Dedifferentiated amniotic fluid mesenchymal stem cell (primary cell): ENCODE results near the gene NDUFV2.
A peak's percentile ranks its signal among the peaks of the same experiment; 100 is the strongest.

Experiments
- DNase-seq: peaks from one replicate; pipeline ENCODE4 v3.0.0-alpha.2; 2016; ENCODE audit errors: extremely low spot score

NDUFV2 gene

DNA sequence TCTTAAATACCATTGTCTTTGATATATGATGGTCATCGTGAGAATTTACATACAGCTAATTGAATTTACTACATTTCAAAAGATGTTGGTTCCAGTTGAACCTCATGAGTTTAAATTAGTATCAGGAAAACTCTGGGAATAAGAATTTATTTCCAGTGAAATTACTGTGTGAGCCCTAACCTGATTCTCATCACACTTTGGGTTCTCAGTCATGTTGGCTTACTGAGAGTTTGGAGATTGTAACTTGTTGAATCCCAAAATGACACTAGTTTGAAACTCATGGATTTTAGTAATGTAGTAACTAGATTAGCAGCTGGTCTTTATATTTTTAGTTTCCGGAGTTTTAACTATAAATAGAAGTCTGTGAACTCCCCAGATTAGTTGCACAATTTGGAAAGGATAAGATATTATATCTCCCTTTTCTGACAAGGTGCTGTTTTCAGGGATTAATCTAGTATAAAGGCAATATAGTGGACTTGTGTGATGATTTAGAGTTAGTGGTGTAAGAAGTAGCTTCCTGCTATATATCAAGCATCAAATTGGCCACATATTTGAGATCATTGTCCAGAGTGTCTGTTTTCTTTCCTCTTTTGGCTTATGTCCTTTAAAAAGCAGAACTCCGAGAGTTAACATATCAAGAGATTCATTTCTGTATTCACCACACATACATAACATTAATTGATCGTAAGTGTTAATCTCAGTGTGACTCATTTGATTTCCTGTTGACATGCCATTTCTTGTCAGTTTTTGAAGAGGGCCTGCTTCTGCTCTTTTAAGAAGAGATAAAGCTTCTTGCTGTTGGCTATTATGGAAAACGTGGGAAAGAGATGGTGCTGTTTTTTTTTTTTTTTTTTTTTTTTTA, 15.7 kb downstream of the NDUFV2 start:
- no peak for DNase-seq

GRCh38 chr18:9120796-9121195, 18.3 kb downstream of the NDUFV2 start:
- DNase-seq, result no peak

GRCh38 chr18:9123520-9123919, 21.0 kb downstream of the NDUFV2 start:
- no peak for DNase-seq

GRCh38 chr18:9124824-9125223, 22.3 kb downstream of the NDUFV2 start:
- DNase-seq, result no peak

DNA sequence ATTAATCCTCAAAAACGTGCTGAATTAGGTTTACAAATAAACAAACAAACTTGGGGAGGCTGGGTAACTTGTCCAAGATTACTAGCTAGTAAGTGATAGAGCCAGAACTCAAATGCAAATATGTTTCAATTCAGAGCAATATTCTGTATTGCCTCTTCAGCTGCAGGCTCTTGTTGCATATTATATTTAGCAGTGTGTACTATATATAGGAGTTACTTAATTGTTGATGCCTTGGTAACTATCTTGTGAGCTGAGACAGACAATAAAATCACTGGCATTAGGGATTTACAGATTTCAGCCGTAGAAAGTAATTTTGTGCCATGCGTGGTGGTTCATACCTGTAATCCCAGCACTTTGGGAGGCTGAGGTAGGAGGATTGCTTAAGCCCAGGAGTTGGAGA, 23.8 kb downstream of the NDUFV2 start:
- DNase-seq, result no peak

GRCh38 chr18:9130195-9130594, 27.7 kb downstream of the NDUFV2 start:
- no peak for DNase-seq

DNA sequence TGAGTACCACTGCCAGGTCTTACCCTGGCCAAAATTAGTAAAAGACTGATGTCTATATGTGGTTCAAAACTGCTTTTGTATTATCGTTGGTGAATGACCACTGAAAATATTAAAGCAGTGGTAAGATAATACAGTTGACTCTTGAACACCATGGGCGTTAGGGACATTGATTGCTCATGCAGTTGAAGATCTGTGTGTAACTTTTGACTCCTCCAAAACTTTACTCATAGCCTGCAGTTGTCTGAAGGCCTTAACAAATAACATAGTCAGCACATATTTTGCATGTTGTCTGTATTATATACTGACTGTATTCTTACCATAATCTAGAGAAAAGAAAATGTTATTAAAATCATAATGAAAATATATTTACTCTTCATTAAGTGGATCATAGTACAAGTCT, 28.3 kb downstream of the NDUFV2 start:
- no peak for DNase-seq

GRCh38 chr18:9132628-9133027, 30.1 kb downstream of the NDUFV2 start:
- no peak for DNase-seq

- no peak for DNase-seq
These were observed 30.7 kb downstream of the NDUFV2 start for GRCh38 chr18:9133225-9133624.

DNA sequence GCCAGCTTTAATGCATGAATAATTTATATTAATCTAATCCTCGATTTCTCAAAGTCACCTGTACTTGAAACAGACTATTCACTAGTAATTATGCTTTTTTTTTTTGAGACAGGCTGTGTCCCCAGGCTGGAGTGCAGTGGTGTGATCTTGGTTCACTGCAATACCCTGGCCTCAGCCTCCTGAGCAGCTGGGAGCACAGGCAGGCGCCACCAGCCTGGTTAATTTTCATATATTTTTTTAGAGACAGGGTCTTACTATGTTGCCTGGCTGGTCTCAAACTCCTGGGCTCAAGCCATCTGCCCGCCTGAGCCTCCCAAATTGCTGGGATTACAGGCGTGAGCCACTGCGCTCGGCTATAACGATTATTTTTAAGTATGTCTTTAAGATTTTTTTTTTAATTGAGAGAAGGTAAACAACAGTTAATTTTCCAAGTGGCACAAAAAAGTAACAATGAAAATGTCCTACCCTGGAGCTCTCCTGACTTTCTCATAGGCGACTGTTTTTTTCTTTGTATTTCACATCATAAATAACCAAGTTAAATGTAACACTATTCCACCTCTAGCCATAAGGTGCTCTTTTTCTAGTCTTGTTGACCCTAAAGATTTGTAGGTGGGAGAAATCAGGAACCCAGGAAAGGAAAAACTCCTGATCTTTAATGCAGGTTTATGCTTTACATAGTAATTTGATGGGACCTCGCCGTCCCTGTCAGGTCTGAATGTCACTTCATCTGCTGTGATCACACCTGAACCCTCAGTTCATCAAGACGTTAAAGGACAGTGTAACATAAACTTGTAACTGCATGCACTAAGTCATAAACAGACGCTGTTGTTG, 32.8 kb downstream of the NDUFV2 start:
- DNase-seq, result no peak

GRCh38 chr18:9135912-9136314, 33.4 kb downstream of the NDUFV2 start:
- no peak for DNase-seq

- DNase-seq, result peak; percentile 92
These were observed 34.0 kb downstream of the NDUFV2 start, which contains the start of gene ANKRD12 for GRCh38 chr18:9136315-9137155. Gene ANKRD12, plus strand, starts transcription at chr18:9136781. Its CDS starts 45,652 bp downstream, at chr18:9182433.

DNA sequence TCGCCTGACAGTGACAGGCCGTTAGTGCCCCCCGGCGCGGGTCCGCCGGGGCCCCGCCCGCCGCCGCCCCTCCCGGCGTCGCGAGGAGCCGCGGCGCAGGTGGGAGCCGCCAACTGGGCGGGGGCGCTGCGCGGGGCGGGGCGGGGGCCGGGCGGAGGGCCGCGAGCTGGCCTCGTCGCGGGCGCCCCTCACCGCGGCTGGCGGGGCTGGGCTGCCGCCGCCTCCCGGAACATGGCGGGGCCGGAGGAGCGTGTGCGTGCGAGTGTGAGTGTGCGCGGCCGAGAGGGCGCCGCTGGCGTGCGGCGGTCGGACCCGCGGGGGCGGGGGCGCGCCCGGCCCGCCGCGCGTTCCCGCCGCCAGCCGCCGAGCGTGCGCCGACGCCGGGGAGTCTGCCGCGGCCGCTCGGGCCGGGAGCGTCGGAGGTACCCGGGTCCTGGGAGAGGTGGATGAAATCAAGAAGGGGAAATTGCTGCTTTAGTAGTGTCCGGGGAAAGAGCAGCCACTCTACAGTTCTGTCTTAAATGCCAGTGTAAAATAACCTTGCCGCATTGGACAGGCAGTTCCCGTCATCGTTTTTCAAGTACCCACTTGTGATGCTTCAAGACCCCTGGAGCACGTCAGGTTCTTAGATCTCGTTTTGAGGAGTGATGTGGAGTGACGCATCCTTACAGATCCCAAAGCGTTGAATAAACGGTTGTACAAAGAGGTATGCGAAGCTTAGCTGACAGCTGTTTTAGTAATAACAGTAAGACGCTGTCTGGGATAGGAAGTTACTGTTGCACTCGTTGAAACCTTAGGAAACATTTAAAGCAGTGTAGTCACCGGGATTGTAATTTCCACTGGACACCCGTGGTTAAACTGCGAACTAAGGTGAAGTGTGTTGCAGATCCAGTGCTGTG, 34.9 kb downstream of the NDUFV2 start:
- DNase-seq, result peak; percentile 72

DNA sequence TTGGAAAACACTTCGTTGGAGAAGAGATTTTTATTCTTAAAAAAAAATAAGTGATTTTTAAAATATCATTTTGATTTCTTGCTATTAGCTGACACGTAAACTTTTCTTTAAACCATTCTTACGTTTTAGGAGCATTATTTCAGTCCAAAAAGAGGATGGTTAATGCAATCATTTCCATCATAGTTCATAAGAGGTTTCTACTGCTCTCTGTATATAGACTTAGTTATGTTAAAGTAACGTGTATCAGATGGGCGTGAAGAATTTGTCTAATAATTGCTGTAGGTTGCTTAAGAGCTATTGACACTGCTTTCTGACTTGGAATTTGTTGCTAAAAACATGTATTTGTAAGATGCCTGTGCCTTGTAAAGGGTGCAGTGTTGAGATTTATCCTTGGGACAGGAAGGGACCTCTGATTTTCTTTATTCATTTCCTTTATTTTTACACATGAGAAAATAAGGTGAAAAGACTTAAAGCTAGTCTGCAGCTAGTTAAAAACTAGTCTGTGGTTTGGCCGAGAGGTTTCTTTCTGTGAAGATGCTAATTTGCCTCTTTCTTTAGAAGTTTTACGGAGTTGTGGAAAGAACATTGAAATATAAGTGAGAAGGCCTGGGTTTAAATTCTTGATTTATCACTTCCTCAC, 37.0 kb downstream of the NDUFV2 start:
- DNase-seq, result no peak

DNA sequence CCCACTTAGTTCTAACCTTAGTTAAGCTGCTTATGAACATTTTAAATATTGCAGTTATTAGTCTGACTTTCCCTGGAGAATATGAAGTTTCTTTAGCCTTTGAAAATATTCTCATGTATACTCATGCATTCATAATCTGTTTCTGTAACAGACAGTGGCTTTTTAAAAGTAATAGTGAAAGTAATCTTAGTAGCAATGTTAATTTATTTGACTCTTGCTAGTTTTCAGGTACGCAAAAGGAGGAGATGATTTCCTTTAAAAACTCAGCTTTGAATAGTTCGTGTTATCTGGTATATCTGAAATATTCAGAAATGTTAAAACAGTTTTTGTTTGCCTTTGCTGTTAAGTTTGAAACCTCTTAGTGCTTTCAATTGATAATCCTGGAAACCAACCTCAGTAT, 37.9 kb downstream of the NDUFV2 start:
- DNase-seq, result no peak

GRCh38 chr18:9140984-9141383, 38.5 kb downstream of the NDUFV2 start:
- DNase-seq, result no peak

DNA sequence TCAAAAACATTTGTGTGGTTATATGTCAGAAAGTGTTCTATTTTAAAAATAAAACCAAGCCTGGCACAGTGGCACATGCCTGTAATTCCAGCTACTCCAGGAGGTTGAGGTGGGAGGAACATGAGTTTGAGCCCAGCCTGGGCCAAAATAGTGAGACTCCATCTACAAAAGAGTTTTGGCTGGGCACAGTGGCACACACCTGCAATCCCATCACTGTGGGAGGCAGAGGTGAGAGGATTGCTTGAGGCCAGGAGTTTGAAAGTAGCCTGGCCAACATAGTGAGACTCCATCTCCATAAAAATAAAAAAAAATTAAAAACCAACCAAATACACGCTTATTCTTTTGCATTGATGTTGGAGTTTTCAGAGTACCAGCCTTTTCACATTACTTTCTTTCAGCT, 43.7 kb downstream of the NDUFV2 start:
- no peak for DNase-seq

- DNase-seq, result peak; percentile 75
These were observed 45.1 kb downstream of the NDUFV2 start for GRCh38 chr18:9147440-9148202.

- DNase-seq, result no peak
These were observed 45.7 kb downstream of the NDUFV2 start for GRCh38 chr18:9148203-9148552.

DNA sequence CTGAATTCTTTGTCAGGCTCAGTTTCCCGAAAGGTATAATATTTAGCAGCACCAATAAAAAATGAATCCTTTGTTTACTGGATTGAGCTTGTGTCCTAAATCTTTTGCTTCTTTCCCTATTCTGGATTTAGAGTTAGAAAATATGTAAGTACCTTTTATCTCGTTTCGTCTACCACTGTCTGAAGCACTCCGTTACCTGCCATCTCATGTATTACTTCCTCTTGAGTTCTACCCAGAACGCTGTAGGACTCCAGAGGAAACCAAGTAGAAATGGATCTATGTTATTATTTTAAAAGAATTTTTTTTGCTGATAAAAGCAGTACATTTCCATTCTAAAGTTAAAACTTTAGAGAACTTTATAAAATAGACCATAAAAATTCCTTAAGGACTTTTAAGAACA, 47.6 kb downstream of the NDUFV2 start:
- no peak for DNase-seq
